ENCODE data around the gene PLXNA3.

DNA sequence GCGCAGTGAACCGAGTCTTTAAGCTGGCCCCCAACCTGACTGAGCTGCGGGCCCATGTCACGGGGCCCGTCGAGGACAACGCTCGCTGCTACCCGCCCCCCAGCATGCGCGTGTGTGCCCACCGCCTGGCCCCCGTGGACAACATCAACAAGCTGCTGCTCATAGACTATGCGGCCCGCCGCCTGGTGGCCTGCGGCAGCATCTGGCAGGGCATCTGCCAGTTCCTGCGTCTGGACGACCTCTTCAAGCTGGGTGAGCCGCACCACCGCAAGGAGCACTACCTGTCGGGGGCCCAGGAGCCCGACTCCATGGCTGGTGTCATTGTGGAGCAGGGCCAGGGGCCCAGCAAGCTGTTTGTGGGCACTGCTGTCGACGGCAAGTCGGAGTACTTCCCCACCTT, 2.2 kb downstream of the PLXNA3 start:
- TF ChIP-seq POLR2A (IDR thresholded peaks at IDR 0.05; ENCODE audit: extremely low read depth, insufficient read length), result no peak
- no peak for TF ChIP-seq CTCF (IDR thresholded peaks at IDR 0.05; ENCODE audit: low read depth, low read length)
- TF ChIP-seq MAX (IDR thresholded peaks at IDR 0.05; ENCODE audit: low read depth, low read length), result no peak
- TF ChIP-seq MYC (IDR thresholded peaks at IDR 0.05; ENCODE audit: low read depth, low read length), result no peak

Data from NB4 (cell line).